Measurements from ENCODE around the gene PGAM1. TPM values are rescaled to one million over a fixed set of nuclear protein-coding genes. Genes with fewer than 3 reads are reported as not detected.

Gene PGAM1
- total RNA-seq, 3 donors from 2014 or later, result 162 to 182 (median 171) TPM

- Histone ChIP-seq H3K4me1 (peaks cover 4 to 11% of the 10 kb centered on the region in 2 donors), H3K9me3 (no peaks in the 10 kb centered on the region)
Measured at GRCh38 chr10:97451605-97452004, 25.6 kb downstream of the PGAM1 start.

GRCh38 chr10:97452352-97452751, 26.4 kb downstream of the PGAM1 start:
- Histone ChIP-seq H3K9me3 (no peaks in the 10 kb centered on the region), H3K27me3 (no peaks in the 10 kb centered on the region), H3K4me3 (no peak overlapping the region), H3K4me1 (peaks cover 1 to 4% of the 10 kb centered on the region in 2 donors), H3K27ac (peak overlapping the region in 1 of 2 donors; percentile 10), H3K36me3 (no peaks in the 10 kb centered on the region)
- intact Hi-C loops (cut with DNase I; ENCODE audit: low total_unique reads), result no loop called here
- no peak for DNase-seq (ENCODE audit: low spot score in 2 of 2)
- TF ChIP-seq POLR2AphosphoS5 (IDR thresholded peaks at IDR 0.05), result no peak
- TF ChIP-seq, protein P1, sequence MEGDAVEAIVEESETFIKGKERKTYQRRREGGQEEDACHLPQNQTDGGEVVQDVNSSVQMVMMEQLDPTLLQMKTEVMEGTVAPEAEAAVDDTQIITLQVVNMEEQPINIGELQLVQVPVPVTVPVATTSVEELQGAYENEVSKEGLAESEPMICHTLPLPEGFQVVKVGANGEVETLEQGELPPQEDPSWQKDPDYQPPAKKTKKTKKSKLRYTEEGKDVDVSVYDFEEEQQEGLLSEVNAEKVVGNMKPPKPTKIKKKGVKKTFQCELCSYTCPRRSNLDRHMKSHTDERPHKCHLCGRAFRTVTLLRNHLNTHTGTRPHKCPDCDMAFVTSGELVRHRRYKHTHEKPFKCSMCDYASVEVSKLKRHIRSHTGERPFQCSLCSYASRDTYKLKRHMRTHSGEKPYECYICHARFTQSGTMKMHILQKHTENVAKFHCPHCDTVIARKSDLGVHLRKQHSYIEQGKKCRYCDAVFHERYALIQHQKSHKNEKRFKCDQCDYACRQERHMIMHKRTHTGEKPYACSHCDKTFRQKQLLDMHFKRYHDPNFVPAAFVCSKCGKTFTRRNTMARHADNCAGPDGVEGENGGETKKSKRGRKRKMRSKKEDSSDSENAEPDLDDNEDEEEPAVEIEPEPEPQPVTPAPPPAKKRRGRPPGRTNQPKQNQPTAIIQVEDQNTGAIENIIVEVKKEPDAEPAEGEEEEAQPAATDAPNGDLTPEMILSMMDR (IDR thresholded peaks at IDR 0.05), result no peak
- no peak for TF ChIP-seq POLR2A (IDR thresholded peaks at IDR 0.05)

More at GRCh38 chr10:97451605-97452004, 25.6 kb downstream of the PGAM1 start:
- intact Hi-C loops (cut with DNase I; ENCODE audit: low total_unique reads), result no loop called here
- DNase-seq (ENCODE audit: low spot score in 2 of 2), result no peak
- H3K27me3 ChIP-seq, result no peaks in the 10 kb centered on the region
- H3K36me3 ChIP-seq, result no peaks in the 10 kb centered on the region
- H3K27ac ChIP-seq, result peak overlapping the region; percentile 18 to 30
- H3K4me3 ChIP-seq, result no peak overlapping the region
- TF ChIP-seq POLR2AphosphoS5 (IDR thresholded peaks at IDR 0.05) (no peak), POLR2A (IDR thresholded peaks at IDR 0.05) (no peak)
- TF ChIP-seq, protein P1 (IDR thresholded peaks at IDR 0.05), result no peak

GRCh38 chr10:97454330-97455036, 28.5 kb downstream of the PGAM1 start:
- H3K4me3 ChIP-seq, result no peak overlapping the region
- DNase-seq (ENCODE audit: low spot score in 2 of 2), result no peak
- H3K36me3 ChIP-seq, result no peaks in the 10 kb centered on the region
- H3K4me1 ChIP-seq, result no peaks in the 10 kb centered on the region
- TF ChIP-seq POLR2A (IDR thresholded peaks at IDR 0.05), result no peak
- peak overlapping the region; percentile 26 to 64 for H3K27ac ChIP-seq
- H3K27me3 ChIP-seq, result no peaks in the 10 kb centered on the region
- no peaks in the 10 kb centered on the region for H3K9me3 ChIP-seq
- intact Hi-C loops (cut with DNase I; ENCODE audit: low total_unique reads), result no loop called here

GRCh38 chr10:97456034-97456685, 30.2 kb downstream of the PGAM1 start:
- no peak for DNase-seq (ENCODE audit: low spot score in 2 of 2)
- peaks cover 4% of the 10 kb centered on the region for H3K36me3 ChIP-seq
- TF ChIP-seq, protein P1 (IDR thresholded peaks at IDR 0.05), result no peak
- TF ChIP-seq POLR2AphosphoS5 (IDR thresholded peaks at IDR 0.05) (no peak), POLR2A (IDR thresholded peaks at IDR 0.05) (no peak)
- H3K4me1 ChIP-seq, result no peaks in the 10 kb centered on the region
- intact Hi-C loops (cut with DNase I; ENCODE audit: low total_unique reads), result no loop called here
- peak overlapping the region in 1 of 2 donors; percentile 26 for H3K27ac ChIP-seq
- H3K4me3 ChIP-seq, result no peak overlapping the region
- no peaks in the 10 kb centered on the region for H3K27me3 ChIP-seq
- H3K9me3 ChIP-seq, result no peaks in the 10 kb centered on the region

DNA sequence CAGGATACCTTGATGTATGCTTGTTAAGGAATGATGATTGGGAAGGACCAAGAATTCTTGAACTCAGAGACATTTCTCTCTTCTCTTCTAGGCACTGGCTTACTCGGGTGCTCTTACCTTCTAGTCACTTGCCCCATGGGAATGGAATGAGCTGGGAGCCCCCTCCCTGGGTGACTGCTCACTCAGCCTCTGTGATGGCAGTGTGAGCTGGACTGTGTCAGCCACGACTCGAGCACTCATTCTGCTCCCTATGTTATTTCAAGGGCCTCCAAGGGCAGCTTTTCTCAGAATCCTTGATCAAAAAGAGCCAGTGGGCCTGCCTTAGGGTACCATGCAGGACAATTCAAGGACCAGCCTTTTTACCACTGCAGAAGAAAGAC, 30.7 kb downstream of the PGAM1 start:
- H3K27me3 ChIP-seq, result no peaks in the 10 kb centered on the region
- TF ChIP-seq, protein P1 (IDR thresholded peaks at IDR 0.05), result no peak
- no peak for TF ChIP-seq POLR2A (IDR thresholded peaks at IDR 0.05)
- no peak for TF ChIP-seq POLR2AphosphoS5 (IDR thresholded peaks at IDR 0.05)
- no peak overlapping the region for H3K4me3 ChIP-seq
- H3K9me3 ChIP-seq, result no peaks in the 10 kb centered on the region
- peaks cover 4% of the 10 kb centered on the region for H3K36me3 ChIP-seq
- intact Hi-C loops (cut with DNase I; ENCODE audit: low total_unique reads), result no loop called here
- no peak for DNase-seq (ENCODE audit: low spot score in 2 of 2)
- no peak overlapping the region for H3K27ac ChIP-seq
- no peaks in the 10 kb centered on the region for H3K4me1 ChIP-seq

All from breast epithelium (tissue), 4 donors.